Activated naive CD4-positive, alpha-beta T cell treated with anti-CD3 and anti-CD28 coated beads for 36 hours (primary cell): ENCODE results near the gene PXMP4. TPM values are rescaled to one million over a fixed set of nuclear protein-coding genes. Genes with fewer than 3 reads are reported as not detected.
"Not testable (repeated sequence)": the region's sequence is repeated elsewhere in the genome, so short reads cannot be mapped to it uniquely, and the experiment has no call there.

Experiments used
- CTCF ChIA-PET: fragments of 350-600 bp; sonication (Branson Sonifier 250); formaldehyde crosslinking; loops from one replicate; lab custom pipeline; 2021; ENCODE audit warnings: antibody characterized with exemption; lab: Charles Lee
- DNase-seq: peaks from one replicate; pipeline ENCODE4 v3.0.0-alpha.2; 2020
- H3K27ac Mint-ChIP-seq: one replicate; pipeline ENCODE4 v1.8.0; 2021; ENCODE audit warnings: mild to moderate bottlenecking, mixed read lengths
- H3K27me3 Mint-ChIP-seq: one replicate; pipeline ENCODE4 v1.8.0; 2021; ENCODE audit warnings: low read depth, mixed read lengths
- H3K36me3 Mint-ChIP-seq: one replicate; pipeline ENCODE4 v1.8.0; 2021; ENCODE audit warnings: low read depth, mixed read lengths
- H3K4me1 Mint-ChIP-seq: one replicate; pipeline ENCODE4 v1.8.0; 2021; ENCODE audit warnings: low read depth, mixed read lengths
- H3K4me3 Mint-ChIP-seq: one replicate; pipeline ENCODE4 v1.8.0; 2021; ENCODE audit warnings: mild to moderate bottlenecking, moderate library complexity, mixed read lengths
- H3K9me3 Mint-ChIP-seq: one replicate; pipeline ENCODE4 v1.8.0; 2021; ENCODE audit warnings: mixed read lengths
- intact Hi-C: fragments of 100-400 bp; cut with micrococcal nuclease; formaldehyde crosslinking; loops from one replicate; pipeline ENCODE4 v1.15.1; 2023
- total RNA-seq, 2 experiments: library from RNA; stranded (reverse); gene quantifications; one replicate each; pipeline ENCODE4 v1.2.3, GENCODE V29; 2021

PXMP4 gene
- total RNA-seq, 2 experiments from 2014 or later = 9.5 to 10.3 TPM

DNA sequence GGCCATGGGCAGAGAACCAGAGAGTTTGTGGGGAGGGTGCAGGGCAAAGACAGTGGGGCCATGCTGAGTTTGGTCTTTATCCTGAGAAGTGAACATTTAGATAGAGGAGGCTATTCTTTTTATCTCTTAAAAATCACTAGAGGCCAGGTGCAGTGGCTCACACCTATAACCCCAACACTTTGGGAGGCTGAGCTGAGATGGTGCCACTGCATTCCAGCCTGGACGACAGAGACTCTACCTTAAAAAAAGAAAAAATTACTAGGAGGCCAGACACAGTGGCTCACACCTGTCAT, 8.7 kb downstream of the PXMP4 start:
- intact Hi-C loops = no loop called here
- no peak for DNase-seq
- H3K4me3 Mint-ChIP-seq = no peak overlapping the region
- no peaks in the 10 kb centered on the region for H3K27me3 Mint-ChIP-seq
- H3K27ac Mint-ChIP-seq = no peak overlapping the region
- peaks cover 3% of the 10 kb centered on the region for H3K4me1 Mint-ChIP-seq
- H3K9me3 Mint-ChIP-seq = no peaks in the 10 kb centered on the region
- CTCF ChIA-PET = no interaction called here
- H3K36me3 Mint-ChIP-seq = peaks cover 8% of the 10 kb centered on the region

DNA sequence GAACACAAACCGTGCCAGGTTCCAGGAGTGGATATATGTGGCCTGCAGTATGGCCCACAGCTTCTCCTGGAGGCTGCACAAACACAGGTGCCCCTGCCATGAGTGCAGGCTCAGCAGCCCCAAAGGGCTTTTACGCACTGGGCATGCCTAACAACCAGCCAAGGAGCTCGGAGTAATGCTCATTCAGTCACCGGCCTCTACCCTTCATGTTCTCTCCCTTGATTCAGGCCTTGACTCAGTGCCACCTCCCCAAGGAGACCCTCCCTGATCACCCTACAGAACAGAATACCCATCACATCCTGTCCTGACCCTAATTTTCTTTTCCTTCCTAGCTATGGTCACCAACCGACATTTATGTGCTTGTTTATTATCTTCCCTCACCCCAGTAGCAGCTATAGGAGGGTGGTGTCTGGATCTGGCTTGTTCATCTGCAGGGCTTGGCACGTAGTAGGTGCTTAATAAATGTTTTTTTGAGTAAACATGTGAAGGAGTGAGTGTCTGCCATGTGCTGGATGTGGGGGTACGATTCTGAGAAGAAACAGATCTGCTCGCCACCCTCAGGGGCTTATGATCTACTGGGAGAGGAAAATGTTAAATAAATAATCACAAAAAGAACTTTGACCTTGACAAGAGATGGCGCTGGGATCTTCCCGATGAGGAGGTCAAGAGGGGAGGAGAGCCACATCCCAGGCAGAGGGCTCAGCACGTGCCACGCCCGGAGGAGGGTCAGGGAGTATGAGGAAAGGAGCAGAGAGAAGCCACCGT, 9.2 kb downstream of the PXMP4 start:
- no peaks in the 10 kb centered on the region for H3K27me3 Mint-ChIP-seq
- no peak overlapping the region for H3K27ac Mint-ChIP-seq

DNA sequence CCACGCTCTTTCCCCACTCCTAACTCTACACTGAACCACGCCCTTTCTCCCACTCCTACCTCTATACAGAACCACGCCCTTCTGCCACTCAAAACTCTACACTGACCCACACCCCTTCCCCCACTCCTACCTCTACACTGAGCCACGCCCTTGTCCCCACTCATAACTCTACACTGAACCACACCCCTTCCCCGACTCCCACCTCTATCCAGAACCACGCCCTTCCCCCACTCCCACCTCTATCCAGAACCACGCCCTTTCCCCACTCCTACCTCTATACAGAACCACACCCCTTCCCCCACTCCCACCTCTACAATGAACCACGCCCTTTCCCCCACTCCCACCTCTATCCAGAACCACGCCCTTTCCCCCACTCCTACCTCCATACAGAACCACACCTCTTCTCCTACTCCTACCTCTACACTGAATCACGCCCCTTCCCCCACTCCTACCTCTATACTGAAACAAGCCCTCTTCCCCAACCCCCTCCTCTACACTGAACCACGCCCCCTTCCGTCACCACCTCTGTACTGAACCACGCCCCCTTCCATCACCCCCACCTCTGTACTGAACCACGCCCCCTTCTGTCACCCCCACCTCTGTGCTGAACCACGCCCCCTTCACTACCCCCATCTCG, 10.1 kb downstream of the PXMP4 start:
- no peak for DNase-seq
- H3K4me3 Mint-ChIP-seq = no peak overlapping the region
- H3K4me1 Mint-ChIP-seq = peaks cover 3% of the 10 kb centered on the region
- no peaks in the 10 kb centered on the region for H3K27me3 Mint-ChIP-seq
- H3K9me3 Mint-ChIP-seq = no peaks in the 10 kb centered on the region
- CTCF ChIA-PET = interaction anchor here (0.6 to 0.9 kb wide), 2 partner anchors 206 to 255 kb away, joined by 3 to 4 read pairs; no protein-coding TSS in a partner anchor
- H3K36me3 Mint-ChIP-seq = peaks cover 5% of the 10 kb centered on the region
- no peak overlapping the region for H3K27ac Mint-ChIP-seq
- intact Hi-C loops = no loop called here

More for the DNA sequence above, 9.2 kb downstream of the PXMP4 start:
- Mint-ChIP-seq H3K4me1 (peaks cover 3% of the 10 kb centered on the region), H3K4me3 (no peak overlapping the region), H3K36me3 (peaks cover 5% of the 10 kb centered on the region), H3K9me3 (no peaks in the 10 kb centered on the region)
- DNase-seq = no peak
- CTCF ChIA-PET = interaction anchor here (0.6 kb wide), 1 partner anchor 256 kb away, joined by 3 read pairs; no protein-coding TSS in a partner anchor
- intact Hi-C loops = no loop called here

DNA sequence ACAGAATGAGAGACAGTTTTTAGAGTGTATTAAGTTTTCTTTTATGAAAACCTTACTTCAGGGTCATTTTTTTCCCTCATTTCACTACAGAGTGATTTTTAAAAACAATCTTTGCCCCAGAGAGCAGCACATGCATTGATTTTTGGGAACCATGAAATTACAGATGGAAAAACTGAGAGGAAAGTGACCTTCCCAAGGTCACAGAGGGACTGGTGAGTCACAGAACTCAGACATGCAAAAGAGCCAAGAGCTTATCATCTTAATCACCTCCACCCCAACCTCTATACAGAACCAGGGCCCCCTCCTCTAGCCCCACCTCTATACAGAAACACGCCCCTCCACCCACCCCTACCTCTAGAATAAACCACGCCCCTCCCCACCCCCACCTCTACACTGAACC, 10.7 kb downstream of the PXMP4 start:
- CTCF ChIA-PET = interaction anchor here (0.9 kb wide), 1 partner anchor 206 kb away, joined by 4 read pairs; no protein-coding TSS in a partner anchor
- Mint-ChIP-seq H3K36me3 (peaks cover 5% of the 10 kb centered on the region), H3K4me3 (no peak overlapping the region), H3K27ac (no peak overlapping the region), H3K9me3 (no peaks in the 10 kb centered on the region), H3K27me3 (no peaks in the 10 kb centered on the region), H3K4me1 (peaks cover 3% of the 10 kb centered on the region)
- intact Hi-C loops = no loop called here
- DNase-seq = no peak

DNA sequence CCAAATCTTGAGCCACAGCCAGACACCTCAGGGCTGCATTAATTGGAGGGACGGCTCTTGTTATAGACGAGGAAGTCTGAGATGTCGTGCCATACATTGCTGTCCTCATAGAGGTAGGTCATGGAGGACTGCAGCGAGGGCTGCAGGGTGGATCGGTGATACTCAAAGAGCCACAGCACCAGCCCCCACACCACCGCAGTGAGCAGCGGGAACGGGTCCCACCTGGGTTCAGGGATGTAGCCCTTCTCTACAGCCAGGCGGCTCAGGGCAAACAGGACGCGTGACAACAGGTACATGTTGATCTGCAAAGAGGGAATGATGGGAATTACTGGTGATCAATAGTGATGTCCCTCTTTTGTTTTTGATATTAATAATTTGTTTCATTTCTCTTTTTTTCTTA, 12.4 kb downstream of the PXMP4 start:
- Mint-ChIP-seq H3K36me3 (peaks cover 2% of the 10 kb centered on the region), H3K27ac (no peak overlapping the region), H3K9me3 (no peaks in the 10 kb centered on the region), H3K4me1 (peaks cover 3% of the 10 kb centered on the region), H3K4me3 (no peak overlapping the region), H3K27me3 (no peaks in the 10 kb centered on the region)
- intact Hi-C loops = no loop called here
- CTCF ChIA-PET = interaction anchor here (1.5 kb wide), 1 partner anchor 84 kb away, joined by 4 read pairs; no protein-coding TSS in a partner anchor
- no peak for DNase-seq

DNA sequence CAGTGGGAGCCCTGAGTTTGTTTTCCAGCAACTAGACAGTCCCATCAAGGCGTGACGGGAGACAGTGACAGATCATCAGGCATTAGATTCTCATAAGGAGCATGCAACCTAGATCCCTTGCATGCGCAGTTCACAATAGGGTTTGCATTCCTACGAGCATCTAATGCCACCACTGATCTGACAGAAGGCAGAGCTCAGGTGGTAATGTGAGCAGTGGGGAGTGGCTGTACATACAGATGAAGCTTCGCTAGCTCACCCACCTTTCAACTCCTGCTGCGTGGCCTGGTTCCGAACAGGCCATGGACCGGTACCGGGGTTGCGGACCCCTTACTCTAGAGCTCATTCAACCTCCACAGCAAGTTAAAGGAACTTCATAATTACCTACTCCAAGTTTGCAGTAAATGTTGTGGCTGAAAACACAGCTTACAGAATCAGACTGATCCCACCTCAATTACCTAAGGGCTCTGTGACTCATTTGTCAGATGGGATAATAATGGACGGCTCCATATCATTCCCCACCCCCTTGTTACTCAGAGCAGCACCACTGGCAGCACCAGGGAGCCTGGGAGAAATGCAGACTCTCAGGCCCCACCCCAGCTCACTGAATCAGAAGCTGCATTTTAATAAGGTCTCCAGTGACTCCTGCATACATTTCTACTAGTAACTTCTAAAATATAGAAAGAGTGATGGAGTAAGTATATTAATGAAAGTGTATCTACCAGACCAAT, 15.7 kb downstream of the PXMP4 start:
- no peak for DNase-seq
- H3K4me3 Mint-ChIP-seq = no peak overlapping the region
- H3K9me3 Mint-ChIP-seq = peaks cover 2% of the 10 kb centered on the region
- H3K36me3 Mint-ChIP-seq = peaks cover 4% of the 10 kb centered on the region
- intact Hi-C loops = no loop called here
- CTCF ChIA-PET = interaction anchor here (0.8 kb wide), 1 partner anchor 28 kb away, joined by 3 read pairs; no protein-coding TSS in a partner anchor
- no peaks in the 10 kb centered on the region for H3K27me3 Mint-ChIP-seq
- peaks cover 3% of the 10 kb centered on the region for H3K4me1 Mint-ChIP-seq
- H3K27ac Mint-ChIP-seq = no peak overlapping the region

DNA sequence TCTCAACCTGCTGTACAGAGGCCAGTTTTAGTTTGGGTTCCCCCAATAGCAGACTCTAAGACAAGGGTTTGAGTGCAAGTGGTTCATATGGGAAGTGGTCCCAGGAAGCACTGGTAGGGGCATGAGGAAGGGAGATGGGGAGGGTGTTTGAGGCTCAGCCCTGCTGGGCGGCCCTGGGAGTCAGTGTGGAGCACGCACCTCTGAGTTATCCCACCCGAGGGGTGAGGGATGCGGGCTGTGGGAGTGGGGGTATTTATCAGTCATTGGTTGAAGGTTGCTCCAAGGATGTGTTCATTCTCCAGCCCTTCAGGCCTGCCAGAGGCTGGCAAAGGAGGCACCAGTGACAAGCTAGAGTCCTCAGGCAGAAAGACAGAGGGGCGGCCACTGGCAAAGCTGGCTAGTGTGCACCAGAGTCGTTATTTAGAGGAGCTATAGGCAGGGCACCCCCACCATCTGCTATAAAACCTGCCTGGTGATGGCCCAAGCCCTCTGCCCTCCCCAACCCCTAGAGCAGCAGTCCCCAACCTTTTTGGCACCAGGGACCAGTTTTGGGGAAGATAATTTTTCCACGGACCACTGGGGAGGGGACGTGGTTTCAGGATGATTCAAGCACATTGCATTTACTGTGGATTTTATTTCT, 16.5 kb downstream of the PXMP4 start:
- intact Hi-C loops = no loop called here
- H3K4me3 Mint-ChIP-seq = no peak overlapping the region
- CTCF ChIA-PET = no interaction called here
- DNase-seq = no peak
- peaks cover 3% of the 10 kb centered on the region for H3K9me3 Mint-ChIP-seq
- H3K27me3 Mint-ChIP-seq = no peaks in the 10 kb centered on the region
- no peaks in the 10 kb centered on the region for H3K4me1 Mint-ChIP-seq
- H3K27ac Mint-ChIP-seq = no peak overlapping the region
- peaks cover 2% of the 10 kb centered on the region for H3K36me3 Mint-ChIP-seq

DNA sequence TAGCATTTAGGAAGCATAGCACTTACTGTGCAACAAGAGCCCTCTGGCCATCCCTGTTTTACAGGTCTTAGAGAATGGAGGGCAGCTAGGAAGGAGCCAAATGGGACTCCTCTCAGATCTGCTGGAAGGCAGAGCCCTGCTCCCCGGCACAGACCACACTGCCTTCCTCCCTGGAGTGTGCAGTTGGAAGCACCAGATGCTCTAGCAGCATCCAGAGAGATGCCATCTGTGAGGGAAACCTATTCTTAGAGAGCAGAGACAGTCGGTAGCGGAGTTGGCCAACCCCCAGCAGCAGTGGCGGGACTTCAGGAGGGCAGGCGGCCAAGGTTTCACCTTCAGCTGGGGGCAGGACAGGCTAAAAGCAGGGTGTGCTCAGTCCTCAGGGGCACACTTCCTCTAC, 17.2 kb downstream of the PXMP4 start:
- DNase-seq = no peak
- Mint-ChIP-seq H3K9me3 (peaks cover 5% of the 10 kb centered on the region), H3K27me3 (no peaks in the 10 kb centered on the region), H3K4me1 (no peaks in the 10 kb centered on the region), H3K27ac (no peak overlapping the region), H3K36me3 (peaks cover 2% of the 10 kb centered on the region), H3K4me3 (no peak overlapping the region)
- intact Hi-C loops = no loop called here
- CTCF ChIA-PET = no interaction called here

DNA sequence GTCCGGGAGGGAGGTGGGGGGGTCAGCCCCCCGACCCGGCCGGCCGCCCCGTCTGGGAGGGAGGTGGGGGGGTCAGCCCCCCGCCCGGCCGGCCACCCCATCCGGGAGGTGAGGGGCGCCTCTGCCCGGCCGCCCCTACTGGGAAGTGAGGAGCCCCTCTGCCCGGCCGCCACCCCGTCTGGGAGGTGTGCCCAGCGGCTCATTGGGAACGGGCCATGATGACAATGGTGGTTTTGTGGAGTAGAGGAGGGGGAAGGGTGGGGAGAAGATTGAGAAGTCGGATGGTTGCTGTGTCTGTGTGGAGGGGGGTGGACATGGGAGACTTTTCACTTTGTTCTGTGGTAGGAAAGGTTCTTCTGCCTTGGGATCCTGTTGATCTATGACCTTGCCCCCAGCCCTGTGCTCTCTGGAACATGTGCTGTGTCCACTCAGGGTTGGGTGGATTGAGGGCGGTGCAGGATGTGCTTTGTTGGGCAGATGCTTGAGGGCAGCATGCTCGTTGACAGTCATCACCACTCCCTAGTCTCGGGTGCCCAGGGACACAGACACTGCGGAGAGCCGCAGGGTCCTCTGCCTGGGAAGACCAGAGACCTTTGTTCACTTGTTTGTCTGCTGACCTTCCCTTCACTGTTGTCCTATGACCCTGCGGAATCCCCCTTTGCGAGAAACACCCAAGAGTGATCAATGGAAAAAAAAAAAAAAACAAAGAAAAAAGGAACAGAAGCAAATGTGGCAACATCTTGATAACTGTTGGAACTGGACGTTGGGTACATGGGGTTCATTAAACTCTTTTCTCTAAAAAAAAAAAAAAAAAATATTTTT, 18.3 kb downstream of the PXMP4 start:
- peaks cover 5% of the 10 kb centered on the region for H3K9me3 Mint-ChIP-seq
- H3K36me3 Mint-ChIP-seq = peaks cover 2% of the 10 kb centered on the region
- intact Hi-C loops = no loop called here
- no peak overlapping the region for H3K27ac Mint-ChIP-seq
- CTCF ChIA-PET = no interaction called here
- DNase-seq = no peak
- H3K4me1 Mint-ChIP-seq = no peaks in the 10 kb centered on the region
- H3K4me3 Mint-ChIP-seq = no peak overlapping the region
- H3K27me3 Mint-ChIP-seq = no peaks in the 10 kb centered on the region

DNA sequence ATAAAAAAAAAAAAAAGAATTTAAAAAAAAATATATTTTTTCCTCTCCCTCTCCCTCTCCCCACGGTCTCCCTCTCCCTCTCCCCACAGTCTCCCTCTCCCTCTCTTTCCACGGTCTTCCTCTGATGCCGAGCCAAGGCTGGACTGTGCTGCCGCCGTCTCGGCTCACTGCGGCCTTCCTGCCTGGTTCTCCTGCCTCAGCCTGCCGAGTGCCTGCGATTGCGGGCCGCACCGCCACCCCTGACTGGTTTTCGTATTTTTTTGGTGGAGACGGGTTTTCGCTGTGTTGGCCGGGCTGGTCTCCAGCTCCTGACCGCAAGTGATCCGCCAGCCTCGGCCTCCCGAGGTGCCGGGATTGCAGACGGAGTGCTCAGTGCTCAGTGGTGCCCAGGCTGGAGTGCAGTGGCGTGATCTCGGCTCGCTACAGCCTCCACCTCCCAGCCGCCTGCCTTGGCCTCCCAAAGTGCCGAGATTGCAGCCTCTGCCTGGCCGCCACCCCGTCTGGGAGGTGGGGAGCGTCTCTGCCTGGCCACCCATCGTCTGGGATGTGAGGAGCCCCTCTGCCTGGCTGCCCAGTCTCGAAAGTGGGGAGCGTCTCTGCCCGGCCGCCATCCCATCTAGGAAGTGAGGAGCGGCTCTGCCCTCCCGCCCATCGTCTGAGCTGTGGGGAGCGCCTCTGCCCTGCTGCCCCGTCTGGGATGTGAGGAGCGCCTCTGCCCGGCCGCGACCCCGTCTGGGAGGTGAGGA, 19.2 kb downstream of the PXMP4 start:
- DNase-seq, H3K4me3 Mint-ChIP-seq, H3K4me1 Mint-ChIP-seq, CTCF ChIA-PET, H3K36me3 Mint-ChIP-seq, H3K9me3 Mint-ChIP-seq, H3K27ac Mint-ChIP-seq, H3K27me3 Mint-ChIP-seq, intact Hi-C loops: not testable (repeated sequence)

DNA sequence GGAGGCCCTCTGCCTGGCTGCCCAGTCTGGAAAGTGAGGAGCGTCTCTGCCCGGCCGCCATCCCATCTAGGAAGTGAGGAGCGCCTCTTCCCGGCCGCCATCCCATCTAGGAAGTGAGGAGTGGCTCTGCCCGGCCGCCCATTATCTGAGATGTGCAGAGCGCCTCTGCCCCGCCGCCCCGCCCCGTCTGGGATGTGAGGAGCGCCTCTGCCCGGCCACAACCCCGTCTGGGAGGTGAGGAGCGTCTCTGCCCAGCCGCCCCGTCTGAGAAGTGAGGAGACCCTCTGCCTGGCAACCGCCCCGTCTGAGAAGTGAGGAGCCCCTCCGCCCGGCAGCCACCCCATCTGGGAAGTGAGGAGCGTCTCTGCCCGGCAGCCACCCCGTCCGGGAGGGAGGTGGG, 21.1 kb downstream of the PXMP4 start:
- CTCF ChIA-PET, H3K27ac Mint-ChIP-seq, intact Hi-C loops, H3K4me3 Mint-ChIP-seq, DNase-seq, H3K9me3 Mint-ChIP-seq, H3K27me3 Mint-ChIP-seq, H3K36me3 Mint-ChIP-seq, H3K4me1 Mint-ChIP-seq: not testable (repeated sequence)
